NCI-H2196 treated with DMSO at 0.1 percent for 48 hours (cell line): ENCODE data around the gene SERPINI2.
A peak's percentile ranks its signal among the peaks of the same experiment; 100 is the strongest.
"Not testable (repeated sequence)": the region's sequence is repeated elsewhere in the genome, so short reads cannot be mapped to it uniquely, and the experiment has no call there.

Source experiments
- DNase-seq: peaks from one replicate; lab custom pipeline; 2025; ENCODE audit not compliant: unreplicated experiment; lab: John Stamatoyannopoulos, UW

Gene SERPINI2

GRCh38 chr3:167450675-167451074 is 23.2 kb downstream of the SERPINI2 start:
- DNase-seq = no peak

- no peak for DNase-seq
Measured at GRCh38 chr3:167450195-167450594, 23.6 kb downstream of the SERPINI2 start.

DNA sequence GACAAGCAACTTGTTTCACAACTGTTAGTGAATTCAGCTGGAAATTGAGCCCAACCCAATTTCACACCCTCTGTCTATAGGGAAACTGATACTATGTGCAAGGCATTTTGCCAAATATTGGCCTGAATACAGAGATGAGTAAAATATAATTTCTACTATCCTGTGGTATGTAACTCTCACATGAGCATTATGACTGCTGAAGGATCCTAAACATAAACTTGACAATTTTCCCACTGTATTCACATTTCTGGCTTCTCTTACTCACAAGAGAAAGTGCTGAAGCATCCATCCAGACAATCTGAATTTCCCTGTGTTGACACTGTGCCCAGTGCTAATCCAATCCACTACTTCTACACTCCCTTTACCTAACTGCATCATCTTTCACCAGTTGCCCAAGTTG is 28.4 kb downstream of the SERPINI2 start:
- DNase-seq = no peak

- no peak for DNase-seq
Measured at GRCh38 chr3:167441256-167441655, 32.6 kb downstream of the SERPINI2 start.

DNA sequence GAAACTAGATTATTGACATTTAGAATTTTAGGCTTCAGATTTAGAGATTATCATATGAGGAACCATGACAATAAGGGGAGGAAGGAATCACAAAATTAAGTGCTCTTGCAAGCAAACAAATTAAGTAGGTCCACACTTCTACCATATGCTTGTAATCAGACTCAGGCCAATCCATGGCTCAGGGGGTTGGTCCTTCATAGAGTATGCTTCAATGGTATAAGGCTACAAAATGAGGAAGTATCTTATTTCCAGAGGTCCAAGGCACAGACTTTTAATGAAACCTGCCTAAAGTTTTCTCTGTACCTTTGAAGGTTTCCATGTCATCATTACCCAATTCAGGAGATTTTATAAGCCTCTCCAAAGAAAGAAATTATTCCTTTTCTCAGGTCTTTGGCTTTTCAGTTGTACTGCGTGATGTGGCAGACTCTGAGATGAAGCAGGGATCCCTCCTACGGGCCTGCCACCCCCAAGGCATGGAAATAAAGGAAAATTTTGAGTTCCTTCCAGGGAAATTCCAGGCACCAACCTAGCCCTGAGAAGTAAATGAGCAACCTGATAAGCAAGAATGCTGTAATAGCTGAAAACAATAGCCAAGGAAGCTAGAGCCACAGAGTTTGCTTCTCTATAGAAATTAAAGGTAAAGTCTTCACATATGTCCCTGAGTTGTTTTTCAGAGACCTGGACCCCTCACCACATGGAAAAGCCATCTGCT is 36.3 kb downstream of the SERPINI2 start:
- DNase-seq = no peak

DNA sequence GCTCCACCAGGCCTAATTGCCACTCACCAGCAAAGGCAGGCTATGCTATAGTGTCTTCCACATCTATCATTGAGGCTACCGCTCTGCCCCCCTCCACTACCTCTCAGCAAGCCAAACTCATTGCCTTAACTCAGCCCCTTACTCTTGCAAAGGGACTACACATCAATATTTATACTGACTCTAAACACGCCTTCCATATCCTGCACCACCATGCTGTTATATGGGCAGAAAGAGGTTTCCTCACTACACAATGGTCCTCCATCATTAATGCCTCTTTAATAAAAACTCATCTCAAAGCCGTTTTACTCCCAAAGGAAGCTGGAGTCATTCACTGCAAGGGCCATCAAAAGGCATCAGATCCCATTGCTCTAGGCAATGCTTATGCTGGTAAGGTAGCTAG is 46.9 kb downstream of the SERPINI2 start:
- not testable (repeated sequence) for DNase-seq

- not testable (repeated sequence) for DNase-seq
Measured at GRCh38 chr3:167422396-167422795, 51.4 kb downstream of the SERPINI2 start.

- no peak for DNase-seq
Measured at GRCh38 chr3:167409611-167410010, 64.2 kb downstream of the SERPINI2 start.

GRCh38 chr3:167406876-167407492 is 66.9 kb downstream of the SERPINI2 start:
- DNase-seq = peak; percentile 78

DNA sequence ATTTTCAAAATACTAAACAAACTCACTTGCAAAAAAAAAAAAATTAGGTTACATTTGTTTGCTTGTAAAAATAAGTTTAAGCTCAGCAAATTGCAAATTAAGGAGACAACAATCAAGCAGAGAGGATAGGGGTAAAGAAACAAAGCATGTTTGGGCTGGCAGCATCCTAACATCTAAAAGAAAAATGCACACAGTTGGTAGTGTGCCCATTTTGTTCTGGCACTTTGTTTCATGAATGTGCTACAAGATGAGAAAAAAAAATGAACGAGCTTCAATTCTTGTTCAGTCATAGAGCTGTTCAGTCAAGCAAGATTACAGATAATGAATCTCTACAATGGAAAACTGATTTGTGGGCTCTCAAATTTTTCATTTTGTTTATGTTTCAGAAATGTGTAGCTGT is 76.0 kb downstream of the SERPINI2 start:
- DNase-seq = no peak

DNA sequence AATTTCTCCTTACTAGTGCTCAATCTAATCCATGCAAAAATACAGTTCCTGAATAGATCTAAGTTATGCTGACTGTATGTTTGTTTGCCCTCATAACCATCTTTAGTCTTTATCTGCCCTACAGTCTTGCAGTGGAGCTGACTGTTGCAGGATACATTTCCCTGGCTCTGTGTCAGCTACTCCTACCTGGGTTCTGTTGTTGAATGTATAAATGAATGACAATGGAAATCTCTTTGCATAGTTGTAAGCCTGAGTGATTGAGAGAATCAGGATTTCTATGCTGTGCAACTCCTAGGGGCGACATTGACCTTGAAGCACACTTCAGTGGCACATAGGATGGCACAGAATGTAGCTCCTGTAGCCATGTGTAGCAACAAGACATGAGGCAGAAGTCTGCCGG is 77.8 kb downstream of the SERPINI2 start:
- no peak for DNase-seq

DNA sequence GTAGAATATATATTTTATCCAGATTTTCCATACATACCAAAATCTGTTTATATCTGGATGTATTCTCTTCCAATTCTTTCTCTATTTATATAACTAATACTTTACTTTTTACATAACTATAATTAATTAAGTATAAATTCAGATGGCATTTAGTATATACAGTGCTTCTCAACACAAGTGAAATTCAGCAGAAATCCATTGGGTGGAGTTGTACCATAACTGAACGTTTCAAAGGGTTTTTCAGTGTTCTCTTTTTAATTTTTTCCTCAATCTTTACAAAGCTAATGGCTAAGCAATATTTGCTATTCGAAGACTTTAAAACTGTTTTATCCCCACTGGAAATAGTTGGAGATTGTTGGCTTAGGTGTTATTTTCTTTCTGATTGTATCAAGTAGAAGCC is 79.8 kb downstream of the SERPINI2 start:
- no peak for DNase-seq
